ENCODE data around the gene ZNF385B.

GRCh38 chr2:179859523-179859922, 1.9 kb downstream of the ZNF385B start:
- TF ChIP-seq CTCF (IDR thresholded peaks at IDR 0.05) = no peak
- TF ChIP-seq POLR2A (IDR thresholded peaks at IDR 0.05) = no peak

All from ovary (tissue), 3 donors.